Measurements from ENCODE around the gene CRLF3.
A peak's percentile ranks its signal among the peaks of the same experiment; 100 is the strongest.

Gene CRLF3

DNA sequence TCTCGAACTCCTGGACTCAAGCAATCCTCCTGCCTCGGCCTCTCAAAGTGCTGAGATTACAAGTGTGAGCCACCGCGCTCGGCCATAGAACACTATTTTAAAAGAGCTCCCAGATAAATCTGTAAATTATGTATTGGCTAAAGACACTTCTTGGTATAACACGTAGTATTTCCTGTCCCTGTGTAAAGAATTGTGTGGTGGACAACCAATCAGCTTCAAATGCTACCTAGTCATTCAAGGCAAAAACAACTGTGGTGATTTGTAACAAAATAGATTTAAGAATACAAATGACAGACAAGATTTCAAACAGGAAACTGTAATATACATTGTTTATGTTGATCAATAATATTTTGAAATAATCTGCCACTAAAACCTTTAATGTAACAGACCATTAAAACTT, 14.6 kb downstream of the CRLF3 start:
- TF ChIP-seq, protein P1, sequence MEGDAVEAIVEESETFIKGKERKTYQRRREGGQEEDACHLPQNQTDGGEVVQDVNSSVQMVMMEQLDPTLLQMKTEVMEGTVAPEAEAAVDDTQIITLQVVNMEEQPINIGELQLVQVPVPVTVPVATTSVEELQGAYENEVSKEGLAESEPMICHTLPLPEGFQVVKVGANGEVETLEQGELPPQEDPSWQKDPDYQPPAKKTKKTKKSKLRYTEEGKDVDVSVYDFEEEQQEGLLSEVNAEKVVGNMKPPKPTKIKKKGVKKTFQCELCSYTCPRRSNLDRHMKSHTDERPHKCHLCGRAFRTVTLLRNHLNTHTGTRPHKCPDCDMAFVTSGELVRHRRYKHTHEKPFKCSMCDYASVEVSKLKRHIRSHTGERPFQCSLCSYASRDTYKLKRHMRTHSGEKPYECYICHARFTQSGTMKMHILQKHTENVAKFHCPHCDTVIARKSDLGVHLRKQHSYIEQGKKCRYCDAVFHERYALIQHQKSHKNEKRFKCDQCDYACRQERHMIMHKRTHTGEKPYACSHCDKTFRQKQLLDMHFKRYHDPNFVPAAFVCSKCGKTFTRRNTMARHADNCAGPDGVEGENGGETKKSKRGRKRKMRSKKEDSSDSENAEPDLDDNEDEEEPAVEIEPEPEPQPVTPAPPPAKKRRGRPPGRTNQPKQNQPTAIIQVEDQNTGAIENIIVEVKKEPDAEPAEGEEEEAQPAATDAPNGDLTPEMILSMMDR (IDR thresholded peaks at IDR 0.05) = no peak
- Mint-ChIP-seq H3K4me3 (no peak overlapping the region), H3K4me1 (peaks cover 14% of the 10 kb centered on the region), H3K27me3 (ENCODE audit: low read depth, poor library complexity) (no peaks in the 10 kb centered on the region), H3K9me3 (no peaks in the 10 kb centered on the region), H3K27ac (peak overlapping the region; percentile 42), H3K36me3 (ENCODE audit: low read depth) (peaks cover 12% of the 10 kb centered on the region)
- DNase-seq = no peak

DNA sequence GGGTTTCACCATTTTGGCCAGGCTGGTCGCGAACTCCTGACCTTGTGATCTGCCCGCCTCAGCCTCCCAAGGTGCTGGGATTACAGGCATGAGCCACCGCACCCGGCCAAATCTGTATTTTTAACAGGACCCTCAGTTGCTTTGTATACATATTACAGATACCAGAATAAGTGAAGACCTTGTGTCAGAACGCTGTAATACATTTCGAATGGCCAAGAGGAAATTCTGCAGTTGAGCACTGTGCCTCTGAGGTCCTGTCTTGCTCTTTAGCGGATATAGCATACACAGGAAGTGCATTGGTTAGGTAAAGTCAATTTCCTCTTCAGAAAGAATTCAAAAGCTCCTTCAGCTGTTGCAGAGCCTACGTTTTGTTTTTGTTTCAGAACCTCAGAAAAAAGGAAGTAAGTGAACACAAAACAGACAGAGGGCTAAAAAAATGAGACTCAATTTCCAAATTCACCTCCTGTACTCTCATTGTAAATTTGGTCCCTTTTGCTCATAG, 15.7 kb downstream of the CRLF3 start:
- peaks cover 21% of the 10 kb centered on the region for H3K36me3 Mint-ChIP-seq (ENCODE audit: low read depth)
- H3K4me1 Mint-ChIP-seq = peaks cover 14% of the 10 kb centered on the region
- TF ChIP-seq, protein P1 (IDR thresholded peaks at IDR 0.05) = no peak
- peaks cover under 1% of the 10 kb centered on the region for H3K9me3 Mint-ChIP-seq
- H3K27ac Mint-ChIP-seq = peak overlapping the region; percentile 85
- H3K27me3 Mint-ChIP-seq (ENCODE audit: low read depth, poor library complexity) = no peaks in the 10 kb centered on the region
- no peak overlapping the region for H3K4me3 Mint-ChIP-seq
- no peak for DNase-seq

DNA sequence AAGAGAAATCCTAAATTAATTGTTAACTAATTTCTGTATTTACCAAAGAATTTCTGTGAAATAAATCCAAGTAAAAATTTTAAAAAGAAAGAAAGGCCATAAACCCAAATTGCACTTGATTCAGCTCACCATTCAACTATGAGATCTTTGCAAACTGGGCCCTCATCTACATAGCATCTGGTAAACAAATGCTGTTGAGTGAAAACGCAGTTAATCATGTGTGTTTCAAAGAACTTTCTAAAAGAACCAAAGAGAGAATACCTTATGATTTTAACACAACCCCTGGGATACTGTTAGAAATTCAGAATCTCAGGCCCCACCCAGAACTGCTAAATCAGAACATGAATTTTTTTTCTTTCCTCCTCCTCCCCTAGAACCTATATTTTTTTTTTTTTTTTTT, 16.6 kb downstream of the CRLF3 start:
- no peak overlapping the region for H3K27ac Mint-ChIP-seq
- H3K36me3 Mint-ChIP-seq (ENCODE audit: low read depth) = peaks cover 31% of the 10 kb centered on the region
- DNase-seq = no peak

DNA sequence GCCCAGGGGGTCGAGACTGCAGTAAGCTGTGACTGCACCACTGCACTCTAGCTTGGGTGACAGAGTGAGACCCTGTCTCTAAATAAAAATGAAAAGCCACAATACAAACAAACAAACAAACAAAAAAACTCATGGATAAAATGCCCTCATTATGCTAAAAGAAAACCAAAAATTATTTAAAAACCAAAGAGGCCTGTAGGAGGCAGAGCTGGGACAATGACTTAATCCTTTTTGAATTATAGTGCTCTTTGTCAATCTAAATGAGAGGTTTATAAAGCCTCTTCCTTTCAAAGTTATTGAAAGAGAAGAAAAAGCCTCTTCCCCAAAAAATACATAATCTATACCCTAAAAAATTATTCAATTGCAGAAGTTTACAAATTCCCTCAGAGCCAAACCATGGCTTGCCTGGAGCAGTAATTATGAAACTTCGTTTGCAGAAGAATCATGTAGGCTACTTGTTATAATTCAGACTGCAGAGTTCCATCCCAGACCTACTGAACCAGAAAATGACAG, 18.5 kb downstream of the CRLF3 start:
- no peak for DNase-seq
- TF ChIP-seq, protein P1 (IDR thresholded peaks at IDR 0.05) = no peak
- Mint-ChIP-seq H3K4me1 (peaks cover 14% of the 10 kb centered on the region), H3K27me3 (ENCODE audit: low read depth, poor library complexity) (no peaks in the 10 kb centered on the region), H3K27ac (no peak overlapping the region), H3K9me3 (peaks cover 4% of the 10 kb centered on the region), H3K36me3 (ENCODE audit: low read depth) (peaks cover 47% of the 10 kb centered on the region), H3K4me3 (no peak overlapping the region)

More for the DNA sequence above, 16.6 kb downstream of the CRLF3 start:
- H3K27me3 Mint-ChIP-seq (ENCODE audit: low read depth, poor library complexity) = no peaks in the 10 kb centered on the region
- peaks cover 14% of the 10 kb centered on the region for H3K4me1 Mint-ChIP-seq
- TF ChIP-seq, protein P1 (IDR thresholded peaks at IDR 0.05) = no peak
- peaks cover 4% of the 10 kb centered on the region for H3K9me3 Mint-ChIP-seq
- no peak overlapping the region for H3K4me3 Mint-ChIP-seq

DNA sequence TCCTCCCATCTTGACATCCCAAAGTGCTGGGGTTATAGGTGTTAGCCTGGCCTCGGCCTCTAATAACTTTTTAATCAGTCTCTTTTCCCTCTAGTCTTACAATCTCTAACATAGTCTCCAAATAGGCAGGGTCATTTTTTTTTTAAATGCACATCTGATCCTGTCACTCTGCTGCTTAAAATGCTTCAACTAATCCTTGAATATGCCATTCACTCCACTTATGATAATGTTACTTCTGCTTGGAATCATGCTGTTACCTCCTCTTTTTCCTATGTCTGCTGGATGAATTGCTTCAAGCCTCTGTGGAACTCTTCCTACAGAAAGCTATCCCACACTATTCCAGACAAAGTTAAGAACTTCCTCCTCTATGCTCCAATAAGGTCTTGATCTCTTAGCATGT, 22.8 kb downstream of the CRLF3 start:
- H3K27ac Mint-ChIP-seq = no peak overlapping the region
- peaks cover 65% of the 10 kb centered on the region for H3K36me3 Mint-ChIP-seq (ENCODE audit: low read depth)
- peaks cover 4% of the 10 kb centered on the region for H3K9me3 Mint-ChIP-seq
- no peak overlapping the region for H3K4me3 Mint-ChIP-seq
- H3K4me1 Mint-ChIP-seq = peaks cover 6% of the 10 kb centered on the region
- DNase-seq = no peak
- TF ChIP-seq, protein P1 (IDR thresholded peaks at IDR 0.05) = no peak
- H3K27me3 Mint-ChIP-seq (ENCODE audit: low read depth, poor library complexity) = no peaks in the 10 kb centered on the region

DNA sequence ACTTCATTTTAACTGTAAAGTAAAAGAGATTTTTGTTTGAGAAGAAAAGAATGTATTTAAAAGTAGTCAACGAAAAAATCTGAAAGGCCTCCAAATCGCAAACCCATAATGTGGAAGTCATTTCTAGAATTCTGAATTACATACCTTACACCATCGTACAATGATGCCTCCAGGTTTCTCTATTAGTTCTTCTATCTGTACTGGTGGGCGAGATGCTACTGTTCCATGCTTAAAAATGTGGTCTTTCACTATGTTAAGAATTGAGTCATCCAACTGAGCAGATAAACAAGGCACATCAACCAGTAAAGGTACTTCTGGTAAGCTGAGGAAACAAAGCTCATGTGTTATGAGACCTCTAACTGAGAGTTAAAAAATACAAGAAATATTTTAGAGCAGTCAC, 28.5 kb downstream of the CRLF3 start:
- Mint-ChIP-seq H3K4me3 (no peak overlapping the region), H3K9me3 (no peaks in the 10 kb centered on the region), H3K36me3 (ENCODE audit: low read depth) (peaks cover 75% of the 10 kb centered on the region), H3K4me1 (no peaks in the 10 kb centered on the region), H3K27ac (no peak overlapping the region), H3K27me3 (ENCODE audit: low read depth, poor library complexity) (no peaks in the 10 kb centered on the region)
- TF ChIP-seq, protein P1 (IDR thresholded peaks at IDR 0.05) = no peak
- DNase-seq = no peak
